ENCODE results near the gene INTS7. TPM values are rescaled to one million over a fixed set of nuclear protein-coding genes. Genes with fewer than 3 reads are reported as not detected.
"Not testable (repeated sequence)": the region's sequence is repeated elsewhere in the genome, so short reads cannot be mapped to it uniquely, and the experiment has no call there.

Gene INTS7
- polyA plus RNA-seq, 3 donors: 2.9 to 5.6 (median 4.4) TPM

GRCh38 chr1:211921579-211922095 lies 113.7 kb downstream of the INTS7 start:
- H3K27ac ChIP-seq (ENCODE audit: low read depth, low read length): no peak overlapping the region
- WGBS, 3 donors: 88 to 93% (median 90%) methylated on average over 9 of the region's 9 CpGs

DNA sequence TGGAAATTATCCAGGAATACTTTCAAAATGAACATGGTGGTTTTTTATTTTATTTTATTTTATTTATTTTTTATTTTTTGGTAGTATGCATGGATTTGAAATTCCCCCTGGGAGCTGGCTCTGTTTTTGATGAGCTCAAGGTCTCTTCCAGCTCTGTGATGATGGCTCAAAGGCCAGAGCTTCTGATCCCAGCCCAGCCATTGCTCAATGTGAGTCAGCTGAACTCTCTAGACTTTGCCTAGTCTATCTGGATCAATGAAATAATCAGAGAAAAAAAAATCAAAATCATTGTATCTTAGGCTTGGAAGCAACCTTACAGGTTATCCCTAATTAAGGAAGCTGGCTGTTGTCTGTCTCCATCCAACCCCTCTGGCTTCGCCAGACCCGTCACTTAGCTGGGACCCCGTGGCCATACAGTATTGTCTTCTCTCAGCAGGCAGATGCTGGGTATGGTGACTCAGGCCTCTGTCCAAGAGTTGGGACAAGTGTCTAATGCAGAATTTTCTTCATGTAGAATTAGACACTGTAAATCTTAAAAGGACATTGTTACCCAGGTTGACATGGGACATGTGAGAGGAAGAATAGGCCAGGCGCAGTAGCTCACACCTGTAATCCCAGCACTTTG lies 114.6 kb downstream of the INTS7 start:
- 96 to 99% (median 96%) methylated on average over 4 of the region's 4 CpGs for WGBS, 3 donors
- H3K27ac ChIP-seq (ENCODE audit: low read depth, low read length): no peak overlapping the region

DNA sequence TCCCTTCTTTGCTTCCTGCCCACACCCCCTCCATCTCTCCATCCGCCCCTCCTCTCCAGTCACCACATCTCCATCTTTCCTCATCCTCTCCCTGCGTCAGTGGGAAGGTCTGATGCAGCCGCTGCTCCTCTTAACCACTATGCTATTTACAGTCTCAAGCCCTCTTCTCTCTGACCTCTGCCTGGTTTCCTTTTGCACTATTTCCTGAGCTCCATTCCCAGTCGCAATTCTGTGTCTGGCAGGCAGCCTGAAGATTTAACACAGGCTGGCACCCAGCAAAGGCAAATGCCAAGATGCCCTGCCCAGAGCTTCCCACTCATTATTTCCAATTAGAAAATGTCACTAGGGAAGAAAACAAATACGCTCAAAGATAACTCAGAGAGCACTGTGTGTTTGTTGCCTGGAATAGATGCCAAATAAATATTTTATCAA lies 115.2 kb downstream of the INTS7 start:
- H3K27ac ChIP-seq (ENCODE audit: low read depth, low read length): no peak overlapping the region
- 26 to 49% (median 29%) methylated on average over 5 of the region's 5 CpGs for WGBS, 3 donors

DNA sequence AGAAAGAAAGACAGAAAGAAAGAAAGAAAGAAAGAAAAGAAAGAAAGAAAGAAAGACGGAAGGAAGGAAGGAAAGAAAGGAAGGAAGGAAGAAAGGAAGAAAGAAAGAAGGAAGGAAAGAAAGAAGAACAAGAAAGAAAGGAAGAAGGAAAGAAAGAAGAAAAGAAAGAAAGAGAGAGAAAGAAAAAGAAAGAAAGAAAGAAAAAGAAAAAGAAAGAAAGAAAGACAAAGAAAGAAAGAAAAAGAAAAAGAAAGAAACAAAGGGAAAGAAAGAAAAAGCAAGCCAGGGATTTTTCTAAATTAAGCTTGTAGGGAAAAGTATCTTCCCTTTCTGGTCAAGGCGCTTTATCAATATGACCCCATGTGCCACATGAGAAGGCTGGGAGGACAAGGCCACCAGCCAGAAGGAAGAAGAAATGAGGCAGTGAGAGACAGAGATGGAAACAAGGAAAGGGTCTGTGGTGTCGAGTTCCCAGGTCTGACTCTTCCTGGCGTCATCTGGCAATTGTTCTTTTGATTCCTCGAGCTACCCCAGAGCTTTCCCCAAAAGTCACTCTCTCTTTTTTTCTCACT lies 116.4 kb downstream of the INTS7 start:
- 93 to 97% (median 96%) methylated on average over 5 of the region's 5 CpGs for WGBS, 3 donors

GRCh38 chr1:211916458-211916857 lies 118.9 kb downstream of the INTS7 start:
- WGBS, 3 donors: 86 to 96% (median 94%) methylated on average over 3 of the region's 3 CpGs
- H3K27ac ChIP-seq (ENCODE audit: low read depth, low read length): not testable (repeated sequence)

More for the DNA sequence above, 116.4 kb downstream of the INTS7 start:
- H3K27ac ChIP-seq (ENCODE audit: low read depth, low read length): no peak overlapping the region

DNA sequence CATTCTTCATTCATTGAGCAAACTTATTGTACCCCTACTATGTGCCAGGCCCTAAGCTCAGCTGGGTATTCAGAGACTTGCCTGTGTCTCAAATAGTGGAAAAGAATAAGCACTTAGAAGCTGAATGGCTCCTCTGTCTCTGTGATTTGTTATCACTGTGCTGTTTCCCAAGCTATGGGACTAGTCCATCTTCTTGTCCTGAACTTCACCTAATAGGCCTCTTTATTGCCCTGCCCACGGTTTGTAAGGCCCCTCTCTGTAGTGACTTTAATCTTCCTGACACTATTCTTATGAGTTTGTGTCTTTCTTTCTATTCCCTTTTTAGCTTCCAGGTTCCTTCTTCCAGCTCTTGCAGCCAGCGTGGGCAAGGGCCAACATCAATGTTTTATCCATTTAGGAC lies 119.4 kb downstream of the INTS7 start:
- no peak overlapping the region for H3K27ac ChIP-seq (ENCODE audit: low read depth, low read length)
- 73 to 81% (median 77%) methylated on average over 2 of the region's 2 CpGs for WGBS, 3 donors

DNA sequence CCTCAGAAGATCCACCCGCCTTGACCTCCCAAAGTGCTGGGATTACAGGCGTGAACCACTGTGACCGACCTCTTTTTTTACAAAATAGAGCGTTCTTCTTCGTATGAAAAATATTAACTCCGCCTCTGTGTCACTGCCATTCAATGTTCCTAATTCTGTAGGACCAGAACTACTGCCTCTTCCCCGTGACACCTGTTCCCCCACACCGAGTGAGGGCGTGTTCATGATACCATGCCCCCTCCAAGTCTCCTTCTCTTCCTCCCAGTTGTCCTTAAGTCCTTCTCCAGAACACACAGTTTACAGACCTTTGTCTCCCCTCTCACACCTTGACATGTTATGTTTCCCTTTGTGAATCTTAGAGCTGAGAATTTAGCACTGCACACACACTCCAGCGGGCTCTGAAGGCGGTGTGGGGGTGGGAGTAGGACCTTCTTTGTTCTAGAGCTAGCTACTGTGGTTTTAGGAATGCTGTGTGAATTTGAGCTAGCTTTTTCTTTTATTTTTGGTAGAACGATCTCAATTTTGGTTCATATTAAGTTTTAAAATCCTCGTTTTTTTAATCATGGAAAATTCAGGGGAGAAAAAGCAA lies 122.4 kb downstream of the INTS7 start:
- H3K27ac ChIP-seq (ENCODE audit: low read depth, low read length): no peak overlapping the region
- WGBS, 3 donors: 93 to 95% (median 93%) methylated on average over 13 of the region's 13 CpGs

DNA sequence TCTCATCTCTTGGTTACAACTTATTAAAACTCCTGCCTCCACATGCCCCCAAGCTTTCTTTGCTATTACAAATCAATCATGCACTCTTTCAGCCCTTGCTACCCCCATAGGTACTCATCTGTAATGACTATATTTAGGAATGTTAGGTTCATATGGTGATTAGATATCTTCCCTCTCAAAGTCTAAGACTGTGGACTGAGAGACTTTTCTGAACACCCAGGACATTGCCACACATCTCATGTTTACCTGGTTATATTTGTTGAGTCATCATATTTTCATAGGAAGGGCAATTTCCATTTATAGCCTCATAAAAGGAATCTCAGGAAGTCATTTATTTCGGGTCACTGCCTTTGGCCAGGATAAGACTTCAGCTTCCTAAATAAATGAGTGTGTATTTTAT lies 123.3 kb downstream of the INTS7 start:
- WGBS, 3 donors: 43 to 56% (median 55%) methylated on average over 1 of the region's 1 CpG
- H3K27ac ChIP-seq (ENCODE audit: low read depth, low read length): no peak overlapping the region

GRCh38 chr1:211910913-211911485 lies 124.4 kb downstream of the INTS7 start:
- H3K27ac ChIP-seq (ENCODE audit: low read depth, low read length): no peak overlapping the region
- 51 to 75% (median 61%) methylated on average over 4 of the region's 4 CpGs for WGBS, 3 donors

DNA sequence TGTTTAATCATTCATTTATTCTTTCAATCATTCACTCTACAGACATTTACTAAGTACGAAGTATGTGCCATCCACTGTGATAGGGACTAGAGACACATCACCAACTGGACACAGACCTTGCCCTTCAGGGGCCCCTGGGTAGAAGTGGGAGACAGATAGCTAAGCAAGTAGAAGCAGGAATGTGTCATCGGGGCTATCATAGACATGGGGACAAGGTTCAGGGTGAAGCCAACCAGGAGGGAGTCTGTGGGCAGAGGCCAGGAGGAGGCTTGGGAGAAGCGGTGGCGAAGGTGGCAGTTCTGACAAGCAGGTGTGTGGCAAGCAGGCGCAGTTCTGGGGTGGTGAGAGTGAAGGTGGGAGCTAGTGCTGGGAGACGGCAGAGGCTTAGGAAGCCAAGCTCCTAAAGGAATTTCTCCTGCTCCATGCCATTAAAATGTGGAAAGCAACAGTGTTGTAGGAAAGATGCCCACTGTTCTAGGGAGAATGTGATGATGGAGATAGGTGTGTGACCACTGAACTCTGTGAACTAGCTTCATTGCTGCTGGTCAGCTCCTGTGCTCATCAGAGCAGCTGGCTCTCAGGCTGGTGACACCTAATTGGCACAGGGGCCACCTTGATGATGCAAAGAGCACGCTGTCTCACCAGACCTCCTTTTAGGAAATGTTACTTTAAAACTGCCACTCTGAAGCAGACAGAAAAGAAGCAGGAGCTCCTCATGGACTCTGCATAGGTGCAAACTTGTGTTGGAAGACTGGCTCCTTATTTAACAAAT lies 125.1 kb downstream of the INTS7 start:
- WGBS, 3 donors: 78 to 94% (median 92%) methylated on average over 7 of the region's 7 CpGs

DNA sequence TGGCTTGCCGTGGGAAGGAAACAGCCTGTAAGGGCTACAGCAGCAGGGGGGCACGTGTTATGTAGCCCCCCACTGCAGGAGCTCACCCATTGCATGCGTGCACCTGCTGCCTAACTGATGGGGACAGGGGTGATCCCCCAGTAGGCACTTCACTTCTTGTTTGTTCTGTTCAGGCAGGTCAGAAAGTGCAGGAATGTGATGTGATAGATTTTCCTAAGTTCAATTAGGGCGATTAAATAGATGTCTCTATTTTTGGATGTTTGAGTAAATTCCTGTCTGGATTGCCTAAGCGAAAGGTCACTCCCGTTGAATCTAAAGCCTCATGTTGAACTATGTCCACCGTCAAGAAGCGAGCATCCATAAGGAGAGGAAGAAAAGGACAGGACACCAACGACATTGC lies 126.0 kb downstream of the INTS7 start:
- no peak overlapping the region for H3K27ac ChIP-seq (ENCODE audit: low read depth, low read length)
- 52 to 66% (median 62%) methylated on average over 9 of the region's 9 CpGs for WGBS, 3 donors

More for the DNA sequence above, 125.1 kb downstream of the INTS7 start:
- H3K27ac ChIP-seq (ENCODE audit: low read depth, low read length): no peak overlapping the region

DNA sequence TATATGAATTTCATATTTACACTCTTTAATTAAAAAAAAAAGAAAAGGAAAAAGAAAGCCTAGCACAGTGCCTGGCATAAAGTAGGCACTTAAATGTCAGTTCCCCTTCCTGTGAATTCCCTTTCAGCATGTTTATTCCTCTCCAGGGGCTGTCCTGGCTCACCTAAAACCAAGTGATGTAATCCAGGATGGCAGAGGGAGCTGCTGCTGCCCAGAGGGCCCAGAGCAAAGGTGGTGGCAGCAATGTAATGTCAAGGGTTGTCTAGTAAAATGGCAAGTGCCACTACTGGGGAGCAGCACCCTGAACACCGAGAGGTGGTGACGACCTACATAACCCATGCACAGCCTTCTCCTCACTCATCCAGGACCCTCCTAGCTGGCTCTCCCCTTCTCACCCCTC lies 126.4 kb downstream of the INTS7 start:
- 80 to 88% (median 87%) methylated on average over 2 of the region's 2 CpGs for WGBS, 3 donors
- H3K27ac ChIP-seq (ENCODE audit: low read depth, low read length): no peak overlapping the region

- 34 to 69% (median 41%) methylated on average over 2 of the region's 2 CpGs for WGBS, 3 donors
- H3K27ac ChIP-seq (ENCODE audit: low read depth, low read length): no peak overlapping the region
These were observed 126.9 kb downstream of the INTS7 start for GRCh38 chr1:211908453-211908852.

- no peak overlapping the region for H3K27ac ChIP-seq (ENCODE audit: low read depth, low read length)
- WGBS, 3 donors: 47 to 60% (median 57%) methylated on average over 2 of the region's 2 CpGs
These were observed 131.7 kb downstream of the INTS7 start for GRCh38 chr1:211903490-211904245.

GRCh38 chr1:211902624-211903291 lies 132.6 kb downstream of the INTS7 start:
- no peak overlapping the region for H3K27ac ChIP-seq (ENCODE audit: low read depth, low read length)
- 79 to 90% (median 83%) methylated on average over 4 of the region's 4 CpGs for WGBS, 3 donors

DNA sequence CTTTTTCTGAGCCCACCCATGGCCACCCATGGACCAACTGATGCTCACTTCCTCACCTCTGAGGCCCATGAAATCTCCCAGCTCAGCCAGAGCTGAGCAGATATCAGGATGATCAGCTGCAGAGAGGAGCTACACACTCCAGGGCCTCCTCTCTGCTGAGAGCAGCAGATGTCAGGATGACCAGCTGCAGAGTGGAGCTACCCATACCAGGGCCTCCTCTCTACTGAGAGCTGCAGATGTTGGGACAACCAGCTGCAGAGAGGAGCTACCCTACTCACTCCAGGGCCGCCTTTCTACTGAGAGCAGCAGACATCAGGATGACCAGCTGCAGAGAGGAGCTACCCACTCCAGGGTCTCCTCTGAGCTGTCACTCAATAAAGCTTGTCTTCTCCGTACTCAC lies 133.4 kb downstream of the INTS7 start:
- H3K27ac ChIP-seq (ENCODE audit: low read depth, low read length): no peak overlapping the region
- WGBS, 3 donors: 98 to 100% (median 100%) methylated on average over 2 of the region's 2 CpGs

- H3K27ac ChIP-seq (ENCODE audit: low read depth, low read length): no peak overlapping the region
- 91 to 99% (median 94%) methylated on average over 2 of the region's 2 CpGs for WGBS, 3 donors
These were observed 134.9 kb downstream of the INTS7 start for GRCh38 chr1:211900441-211900840.
